ENCODE measurements around the gene UBE2R2. TPM values are rescaled to one million over a fixed set of nuclear protein-coding genes. Genes with fewer than 3 reads are reported as not detected.

Gene UBE2R2
- total RNA-seq, 1 donor from 2014 or later, result 90.1 TPM

DNA sequence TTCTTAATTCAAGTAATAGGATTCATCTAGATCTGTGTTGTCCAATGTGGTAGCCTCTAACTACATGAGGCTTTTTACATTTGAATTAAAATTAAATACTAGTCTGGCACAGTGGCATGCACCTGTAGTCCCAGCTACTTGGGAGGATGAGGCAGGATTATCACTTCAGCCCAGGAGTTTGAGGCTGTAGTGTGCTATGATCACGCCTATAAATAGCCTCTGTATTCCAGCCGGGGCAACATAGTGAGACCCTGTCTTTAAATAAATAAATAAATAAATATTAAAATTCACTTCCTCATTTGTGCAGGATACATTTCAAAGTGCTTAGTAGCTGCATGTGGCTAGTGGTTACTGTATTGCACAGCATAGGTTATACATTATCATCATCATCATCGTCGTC is 91.8 kb downstream of the UBE2R2 start:
- no peak for DNase-seq
- Mint-ChIP-seq H3K27me3 (ENCODE audit: unreplicated experiment) (no peaks in the 10 kb centered on the region), H3K4me3 (ENCODE audit: unreplicated experiment) (no peak overlapping the region), H3K36me3 (ENCODE audit: unreplicated experiment) (no peaks in the 10 kb centered on the region), H3K4me1 (ENCODE audit: low read depth, unreplicated experiment) (peaks cover 3% of the 10 kb centered on the region), H3K27ac (ENCODE audit: unreplicated experiment) (no peak overlapping the region), H3K9me3 (ENCODE audit: unreplicated experiment) (peaks cover 7% of the 10 kb centered on the region)
- TF ChIP-seq, protein P1, sequence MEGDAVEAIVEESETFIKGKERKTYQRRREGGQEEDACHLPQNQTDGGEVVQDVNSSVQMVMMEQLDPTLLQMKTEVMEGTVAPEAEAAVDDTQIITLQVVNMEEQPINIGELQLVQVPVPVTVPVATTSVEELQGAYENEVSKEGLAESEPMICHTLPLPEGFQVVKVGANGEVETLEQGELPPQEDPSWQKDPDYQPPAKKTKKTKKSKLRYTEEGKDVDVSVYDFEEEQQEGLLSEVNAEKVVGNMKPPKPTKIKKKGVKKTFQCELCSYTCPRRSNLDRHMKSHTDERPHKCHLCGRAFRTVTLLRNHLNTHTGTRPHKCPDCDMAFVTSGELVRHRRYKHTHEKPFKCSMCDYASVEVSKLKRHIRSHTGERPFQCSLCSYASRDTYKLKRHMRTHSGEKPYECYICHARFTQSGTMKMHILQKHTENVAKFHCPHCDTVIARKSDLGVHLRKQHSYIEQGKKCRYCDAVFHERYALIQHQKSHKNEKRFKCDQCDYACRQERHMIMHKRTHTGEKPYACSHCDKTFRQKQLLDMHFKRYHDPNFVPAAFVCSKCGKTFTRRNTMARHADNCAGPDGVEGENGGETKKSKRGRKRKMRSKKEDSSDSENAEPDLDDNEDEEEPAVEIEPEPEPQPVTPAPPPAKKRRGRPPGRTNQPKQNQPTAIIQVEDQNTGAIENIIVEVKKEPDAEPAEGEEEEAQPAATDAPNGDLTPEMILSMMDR (IDR thresholded peaks at IDR 0.05; ENCODE audit: partially characterized antibody, unreplicated experiment), result no peak

DNA sequence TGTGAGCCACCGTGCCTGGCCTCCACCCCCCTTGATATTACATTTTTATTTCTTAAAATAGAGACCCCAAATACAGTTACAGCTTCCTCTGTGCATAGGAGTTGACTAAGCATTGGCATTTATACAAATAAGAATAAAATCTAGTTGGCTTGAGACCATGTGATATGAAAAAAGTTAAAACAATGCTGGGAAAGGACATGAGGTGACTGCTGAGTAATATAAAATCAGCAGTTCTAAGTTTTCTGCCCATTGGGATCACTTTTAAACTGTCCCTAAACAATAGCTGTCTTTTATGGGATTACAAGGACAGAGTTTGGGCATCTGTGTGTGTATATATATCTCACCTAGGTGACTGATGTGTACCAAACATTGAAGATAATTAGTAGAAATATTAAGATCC is 96.6 kb downstream of the UBE2R2 start:
- peaks cover 11% of the 10 kb centered on the region for H3K9me3 Mint-ChIP-seq (ENCODE audit: unreplicated experiment)
- peaks cover 2% of the 10 kb centered on the region for H3K4me1 Mint-ChIP-seq (ENCODE audit: low read depth, unreplicated experiment)
- no peak overlapping the region for H3K27ac Mint-ChIP-seq (ENCODE audit: unreplicated experiment)
- H3K27me3 Mint-ChIP-seq (ENCODE audit: unreplicated experiment), result peaks cover under 1% of the 10 kb centered on the region
- TF ChIP-seq, protein P1 (IDR thresholded peaks at IDR 0.05; ENCODE audit: partially characterized antibody, unreplicated experiment), result no peak
- H3K36me3 Mint-ChIP-seq (ENCODE audit: unreplicated experiment), result peaks cover 14% of the 10 kb centered on the region
- no peak for DNase-seq
- H3K4me3 Mint-ChIP-seq (ENCODE audit: unreplicated experiment), result no peak overlapping the region

DNA sequence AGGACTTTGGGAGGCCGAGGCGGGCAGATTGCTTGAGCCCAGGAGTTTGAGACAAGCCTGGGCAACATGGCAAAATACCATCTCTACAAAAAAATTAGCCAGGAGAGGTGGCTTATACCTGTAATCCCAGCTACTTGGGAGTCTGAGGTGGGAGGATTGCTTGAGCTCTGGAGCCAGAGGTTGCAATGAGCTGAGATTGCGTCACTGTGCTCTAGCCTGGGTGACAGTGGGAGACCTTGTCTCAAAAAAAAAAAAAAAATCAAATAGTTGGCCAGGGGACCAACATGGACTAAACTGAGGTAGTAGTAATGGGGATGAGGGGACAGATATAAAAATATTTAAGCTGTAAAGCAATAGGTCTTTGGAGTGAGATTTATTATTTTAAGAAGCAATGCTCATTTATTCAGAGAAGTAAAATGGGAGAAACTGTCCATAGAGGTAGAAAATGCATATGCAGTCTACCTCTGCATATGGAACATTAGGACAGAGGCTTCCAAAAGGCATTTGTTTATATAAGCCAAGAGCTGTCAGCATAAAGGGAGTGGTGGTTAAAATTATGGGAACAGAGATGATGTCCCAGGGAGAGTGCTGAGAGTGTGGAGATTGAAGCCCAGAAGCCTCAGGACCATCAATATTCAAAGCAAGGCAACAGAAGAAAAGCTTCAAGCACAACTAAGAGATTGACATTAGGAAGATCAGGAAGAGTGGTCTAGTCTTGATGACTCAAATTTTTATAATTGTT is 98.1 kb downstream of the UBE2R2 start:
- TF ChIP-seq, protein P1 (IDR thresholded peaks at IDR 0.05; ENCODE audit: partially characterized antibody, unreplicated experiment), result no peak
- Mint-ChIP-seq H3K4me3 (ENCODE audit: unreplicated experiment) (no peak overlapping the region), H3K9me3 (ENCODE audit: unreplicated experiment) (peaks cover 14% of the 10 kb centered on the region), H3K27me3 (ENCODE audit: unreplicated experiment) (peaks cover 4% of the 10 kb centered on the region), H3K4me1 (ENCODE audit: low read depth, unreplicated experiment) (peaks cover 3% of the 10 kb centered on the region), H3K36me3 (ENCODE audit: unreplicated experiment) (peaks cover 14% of the 10 kb centered on the region), H3K27ac (ENCODE audit: unreplicated experiment) (no peak overlapping the region)
- no peak for DNase-seq

DNA sequence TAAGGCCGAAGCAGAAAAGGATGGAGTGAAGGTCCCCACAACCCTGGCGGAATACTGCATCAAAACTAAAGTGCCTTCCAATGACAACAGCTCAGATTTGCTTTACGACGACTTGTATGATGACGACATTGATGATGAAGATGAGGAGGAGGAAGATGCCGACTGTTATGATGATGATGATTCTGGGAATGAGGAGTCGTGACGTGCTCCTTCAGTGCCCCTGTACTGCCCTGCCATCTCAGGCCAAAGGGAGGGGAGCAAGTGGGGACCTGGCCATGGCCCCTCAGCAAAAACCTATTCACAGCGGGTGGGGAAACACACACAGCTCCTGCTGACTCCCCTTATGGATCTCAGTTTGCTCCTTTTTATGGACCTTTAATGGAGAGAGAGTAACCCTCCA is 100.1 kb downstream of the UBE2R2 start:
- H3K9me3 Mint-ChIP-seq (ENCODE audit: unreplicated experiment), result peaks cover 24% of the 10 kb centered on the region
- peaks cover 6% of the 10 kb centered on the region for H3K27me3 Mint-ChIP-seq (ENCODE audit: unreplicated experiment)
- peaks cover 14% of the 10 kb centered on the region for H3K36me3 Mint-ChIP-seq (ENCODE audit: unreplicated experiment)
- peaks cover 5% of the 10 kb centered on the region for H3K4me1 Mint-ChIP-seq (ENCODE audit: low read depth, unreplicated experiment)
- DNase-seq, result no peak
- no peak overlapping the region for H3K4me3 Mint-ChIP-seq (ENCODE audit: unreplicated experiment)
- no peak overlapping the region for H3K27ac Mint-ChIP-seq (ENCODE audit: unreplicated experiment)
- TF ChIP-seq, protein P1 (IDR thresholded peaks at IDR 0.05; ENCODE audit: partially characterized antibody, unreplicated experiment), result no peak

DNA sequence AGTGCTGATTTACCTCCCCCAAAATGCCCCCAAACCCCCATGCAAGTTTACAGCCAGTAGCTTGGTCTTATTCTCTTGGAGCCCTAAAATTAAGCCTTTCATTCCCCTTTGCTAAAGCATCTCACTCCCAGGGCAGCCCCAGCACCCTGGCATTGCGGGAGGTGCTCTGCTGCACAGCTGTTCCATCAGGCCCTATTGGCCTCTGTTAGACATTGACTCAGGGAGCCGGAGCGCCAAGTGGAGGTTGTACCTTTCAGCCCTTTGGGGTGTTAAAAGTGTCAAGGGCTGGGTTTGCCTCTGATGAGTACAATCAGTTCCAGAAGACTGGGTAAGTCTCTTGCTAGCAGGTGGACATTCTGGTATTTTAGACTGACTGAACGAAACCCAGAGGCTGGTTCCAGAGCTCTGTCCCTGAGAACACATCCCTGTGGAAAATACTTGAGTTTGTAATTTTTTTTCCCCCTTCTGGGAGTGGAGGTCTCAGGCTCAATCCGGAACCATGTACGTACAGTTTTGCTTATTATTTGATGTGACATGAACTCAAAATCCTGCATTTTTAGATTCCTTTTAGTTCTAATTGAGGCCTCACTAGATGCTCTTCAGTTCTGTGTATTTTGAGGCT is 102.4 kb downstream of the UBE2R2 start:
- peaks cover 10% of the 10 kb centered on the region for H3K27me3 Mint-ChIP-seq (ENCODE audit: unreplicated experiment)
- H3K36me3 Mint-ChIP-seq (ENCODE audit: unreplicated experiment), result peaks cover 14% of the 10 kb centered on the region
- H3K4me1 Mint-ChIP-seq (ENCODE audit: low read depth, unreplicated experiment), result peaks cover 5% of the 10 kb centered on the region
- DNase-seq, result no peak
- TF ChIP-seq, protein P1 (IDR thresholded peaks at IDR 0.05; ENCODE audit: partially characterized antibody, unreplicated experiment), result no peak
- H3K27ac Mint-ChIP-seq (ENCODE audit: unreplicated experiment), result no peak overlapping the region
- H3K4me3 Mint-ChIP-seq (ENCODE audit: unreplicated experiment), result no peak overlapping the region
- peaks cover 25% of the 10 kb centered on the region for H3K9me3 Mint-ChIP-seq (ENCODE audit: unreplicated experiment)
